ENCODE data around the gene PTPRN2. TPM values are rescaled to one million over a fixed set of nuclear protein-coding genes. Genes with fewer than 3 reads are reported as not detected.

Gene PTPRN2
- total and polyA plus RNA-seq, 5 experiments from 2014 or later, result 0.69 to 1.5 (median 0.99) TPM

- ATAC-seq, result no peak
- Mint-ChIP-seq H3K4me3 (no peak overlapping the region), H3K4me1 (no peaks in the 10 kb centered on the region), H3K27ac (no peak overlapping the region), H3K36me3 (no peaks in the 10 kb centered on the region), H3K27me3 (peaks cover 0 to 9% (median 0%) of the 10 kb centered on the region in 5 donors), H3K9me3 (no peaks in the 10 kb centered on the region)
- POLR2A ChIA-PET, result no interaction called here
- no peak for DNase-seq
Observed at GRCh38 chr7:158017111-158018097, 570.2 kb downstream of the PTPRN2 start.

GRCh38 chr7:158016180-158017097, 571.2 kb downstream of the PTPRN2 start:
- H3K27ac Mint-ChIP-seq, result no peak overlapping the region
- peaks cover 0 to 9% (median 0%) of the 10 kb centered on the region in 5 donors for H3K27me3 Mint-ChIP-seq
- no peaks in the 10 kb centered on the region for H3K36me3 Mint-ChIP-seq
- POLR2A ChIA-PET, result no interaction called here
- DNase-seq (no peak), ATAC-seq (no peak)
- no peak overlapping the region for H3K4me3 Mint-ChIP-seq
- no peaks in the 10 kb centered on the region for H3K9me3 Mint-ChIP-seq
- peaks cover 0 to 3% (median under 1%) of the 10 kb centered on the region in 4 donors for H3K4me1 Mint-ChIP-seq

- H3K27ac Mint-ChIP-seq, result no peak overlapping the region
- POLR2A ChIA-PET, result no interaction called here
- ATAC-seq, result no peak
Observed at GRCh38 chr7:158015403-158016179, 572.0 kb downstream of the PTPRN2 start.

GRCh38 chr7:158014976-158015375, 572.6 kb downstream of the PTPRN2 start:
- ATAC-seq (no peak), DNase-seq (no peak)
- H3K4me3 Mint-ChIP-seq, result no peak overlapping the region
- H3K9me3 Mint-ChIP-seq, result no peaks in the 10 kb centered on the region
- H3K27me3 Mint-ChIP-seq, result peaks cover 0 to 9% (median 0%) of the 10 kb centered on the region in 5 donors
- H3K36me3 Mint-ChIP-seq, result no peaks in the 10 kb centered on the region
- no peak overlapping the region for H3K27ac Mint-ChIP-seq
- peaks cover 0 to 11% (median 9%) of the 10 kb centered on the region in 4 donors for H3K4me1 Mint-ChIP-seq
- POLR2A ChIA-PET, result no interaction called here

More at GRCh38 chr7:158015403-158016179, 572.0 kb downstream of the PTPRN2 start:
- Mint-ChIP-seq H3K4me1 (peaks cover 0 to 11% (median 9%) of the 10 kb centered on the region in 4 donors), H3K27me3 (peaks cover 0 to 9% (median 0%) of the 10 kb centered on the region in 5 donors), H3K4me3 (no peak overlapping the region), H3K9me3 (no peaks in the 10 kb centered on the region), H3K36me3 (no peaks in the 10 kb centered on the region)
- no peak for DNase-seq

GRCh38 chr7:158013085-158013668, 574.4 kb downstream of the PTPRN2 start:
- no peak for DNase-seq
- POLR2A ChIA-PET, result no interaction called here
- peaks cover 0 to 9% (median 0%) of the 10 kb centered on the region in 5 donors for H3K27me3 Mint-ChIP-seq
- H3K27ac Mint-ChIP-seq, result no peak overlapping the region
- H3K4me1 Mint-ChIP-seq, result peaks cover 0 to 11% (median 9%) of the 10 kb centered on the region in 4 donors
- no peaks in the 10 kb centered on the region for H3K36me3 Mint-ChIP-seq
- no peak for ATAC-seq
- H3K9me3 Mint-ChIP-seq, result no peaks in the 10 kb centered on the region
- H3K4me3 Mint-ChIP-seq, result no peak overlapping the region

- no peak overlapping the region for H3K27ac Mint-ChIP-seq
- peaks cover 0 to 6% (median 0%) of the 10 kb centered on the region in 5 donors for H3K27me3 Mint-ChIP-seq
- H3K4me1 Mint-ChIP-seq, result peaks cover 0 to 11% (median 9%) of the 10 kb centered on the region in 4 donors
- ATAC-seq, result no peak
- peak overlapping the region in 1 of 10 donors; percentile 13 for H3K4me3 Mint-ChIP-seq
- no peaks in the 10 kb centered on the region for H3K36me3 Mint-ChIP-seq
- no peak for DNase-seq
- POLR2A ChIA-PET, result no interaction called here
- no peaks in the 10 kb centered on the region for H3K9me3 Mint-ChIP-seq
Observed at GRCh38 chr7:158011941-158012340, 575.7 kb downstream of the PTPRN2 start.

GRCh38 chr7:158010961-158011693, 576.5 kb downstream of the PTPRN2 start:
- peak overlapping the region in 7 of 10 donors; percentile 23 to 80 (median 68) for H3K27ac Mint-ChIP-seq
- POLR2A ChIA-PET, result no interaction called here
- DNase-seq (peak in 4 of 10 donors; percentile 13 to 47 (median 30)), ATAC-seq (peak; percentile 25 to 74)
- peaks cover 0 to 2% (median 0%) of the 10 kb centered on the region in 5 donors for H3K27me3 Mint-ChIP-seq
- H3K4me1 Mint-ChIP-seq, result peaks cover 0 to 11% (median 9%) of the 10 kb centered on the region in 4 donors
- peak overlapping the region in 7 of 10 donors; percentile 9 to 43 (median 24) for H3K4me3 Mint-ChIP-seq
- no peaks in the 10 kb centered on the region for H3K36me3 Mint-ChIP-seq
- H3K9me3 Mint-ChIP-seq, result no peaks in the 10 kb centered on the region

- Mint-ChIP-seq H3K4me1 (peaks cover 0 to 13% (median 9%) of the 10 kb centered on the region in 4 donors), H3K9me3 (no peaks in the 10 kb centered on the region), H3K36me3 (no peaks in the 10 kb centered on the region), H3K27ac (peak overlapping the region in 4 of 10 donors; percentile 10 to 65 (median 32)), H3K27me3 (peaks cover 0 to 2% (median 0%) of the 10 kb centered on the region in 5 donors), H3K4me3 (no peak overlapping the region)
- POLR2A ChIA-PET, result no interaction called here
- no peak for DNase-seq
- ATAC-seq, result no peak
Observed at GRCh38 chr7:158009886-158010285, 577.7 kb downstream of the PTPRN2 start.

GRCh38 chr7:158008267-158008666, 579.4 kb downstream of the PTPRN2 start:
- H3K36me3 Mint-ChIP-seq, result no peaks in the 10 kb centered on the region
- peaks cover 0 to 2% (median 0%) of the 10 kb centered on the region in 5 donors for H3K27me3 Mint-ChIP-seq
- H3K9me3 Mint-ChIP-seq, result no peaks in the 10 kb centered on the region
- ATAC-seq (no peak), DNase-seq (no peak)
- no peak overlapping the region for H3K27ac Mint-ChIP-seq
- no peak overlapping the region for H3K4me3 Mint-ChIP-seq
- peaks cover 0 to 16% (median 9%) of the 10 kb centered on the region in 4 donors for H3K4me1 Mint-ChIP-seq
- POLR2A ChIA-PET, result no interaction called here

- POLR2A ChIA-PET, result no interaction called here
- Mint-ChIP-seq H3K27ac (peak overlapping the region in 1 of 10 donors; percentile 74), H3K36me3 (no peaks in the 10 kb centered on the region), H3K9me3 (no peaks in the 10 kb centered on the region), H3K27me3 (peaks cover 0 to 2% (median 0%) of the 10 kb centered on the region in 5 donors), H3K4me1 (peaks cover 0 to 16% (median 9%) of the 10 kb centered on the region in 4 donors), H3K4me3 (no peak overlapping the region)
- no peak for ATAC-seq
- no peak for DNase-seq
Observed at GRCh38 chr7:158007697-158008257, 579.8 kb downstream of the PTPRN2 start.

Data from naive thymus-derived CD8-positive, alpha-beta T cell (primary cell).